Measurements from ENCODE around the gene DISC1.

- no peak for TF ChIP-seq CTCF (IDR thresholded peaks at IDR 0.05)
- TF ChIP-seq POLR2AphosphoS5 (IDR thresholded peaks at IDR 0.05) = no peak
Observed at GRCh38 chr1:231763456-231763855, 136.9 kb downstream of the DISC1 start.
